ENCODE results near the gene P2RY6. TPM values are rescaled to one million over a fixed set of nuclear protein-coding genes. Genes with fewer than 3 reads are reported as not detected.

P2RY6 gene
- polyA plus RNA-seq, 1 donor (not counting 4 experiments of a cell fraction or from before 2014, with no cell fraction given) = 0.04 TPM

DNA sequence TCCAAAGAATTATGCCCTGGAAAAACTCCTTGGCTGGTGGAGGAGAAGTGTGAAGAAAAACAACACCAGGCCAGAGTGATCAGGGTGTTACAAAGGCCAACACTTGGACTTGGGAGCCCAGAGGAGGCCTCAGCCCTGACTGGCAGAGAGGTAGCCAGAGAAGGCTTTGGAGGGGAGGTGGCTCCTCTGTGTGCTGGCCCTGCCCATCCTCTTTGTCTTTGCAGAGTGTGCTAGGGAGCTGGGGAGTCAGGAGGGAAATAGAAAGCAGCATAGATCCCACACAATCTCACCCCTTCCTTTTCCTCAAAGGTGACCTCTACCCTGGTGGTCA lies 12.0 kb upstream of the P2RY6 start:
- H4K20me1 ChIP-seq (ENCODE audit: control insufficient read depth, extremely low read depth, insufficient read depth, low read length) = no peaks in the 10 kb centered on the region
- no peak overlapping the region for H3K27ac ChIP-seq (ENCODE audit: control insufficient read depth, insufficient read depth, low read length)
- FAIRE-seq (no peak), DNase-seq (ENCODE audit: low read depth, low spot score) (no peak)
- H3K27me3 ChIP-seq (ENCODE audit: control insufficient read depth, extremely low read depth, insufficient read depth, low read length) = peaks cover 10% of the 10 kb centered on the region
- no peak overlapping the region for H3K9ac ChIP-seq (ENCODE audit: control insufficient read depth, extremely low read depth, insufficient read depth, low read length)
- H3K4me3 ChIP-seq (ENCODE audit: control insufficient read depth in 2 of 3, extremely low read depth in 1 of 3, insufficient read depth in 2 of 3, low read depth in 1 of 3, low read length in 3 of 3) = no peak overlapping the region
- H3K79me2 ChIP-seq (ENCODE audit: control insufficient read depth, insufficient read depth, low read length) = no peaks in the 10 kb centered on the region
- no peak overlapping the region for H2AFZ ChIP-seq (ENCODE audit: control insufficient read depth, low read length)
- TF ChIP-seq, protein P1, sequence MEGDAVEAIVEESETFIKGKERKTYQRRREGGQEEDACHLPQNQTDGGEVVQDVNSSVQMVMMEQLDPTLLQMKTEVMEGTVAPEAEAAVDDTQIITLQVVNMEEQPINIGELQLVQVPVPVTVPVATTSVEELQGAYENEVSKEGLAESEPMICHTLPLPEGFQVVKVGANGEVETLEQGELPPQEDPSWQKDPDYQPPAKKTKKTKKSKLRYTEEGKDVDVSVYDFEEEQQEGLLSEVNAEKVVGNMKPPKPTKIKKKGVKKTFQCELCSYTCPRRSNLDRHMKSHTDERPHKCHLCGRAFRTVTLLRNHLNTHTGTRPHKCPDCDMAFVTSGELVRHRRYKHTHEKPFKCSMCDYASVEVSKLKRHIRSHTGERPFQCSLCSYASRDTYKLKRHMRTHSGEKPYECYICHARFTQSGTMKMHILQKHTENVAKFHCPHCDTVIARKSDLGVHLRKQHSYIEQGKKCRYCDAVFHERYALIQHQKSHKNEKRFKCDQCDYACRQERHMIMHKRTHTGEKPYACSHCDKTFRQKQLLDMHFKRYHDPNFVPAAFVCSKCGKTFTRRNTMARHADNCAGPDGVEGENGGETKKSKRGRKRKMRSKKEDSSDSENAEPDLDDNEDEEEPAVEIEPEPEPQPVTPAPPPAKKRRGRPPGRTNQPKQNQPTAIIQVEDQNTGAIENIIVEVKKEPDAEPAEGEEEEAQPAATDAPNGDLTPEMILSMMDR (optimal IDR thresholded peaks at IDR 0.05 in 1 of 3, IDR thresholded peaks at IDR 0.05 in 1 of 3, conservative IDR thresholded peaks at IDR 0.05 in 1 of 3; ENCODE audit: extremely low read depth in 1 of 3, insufficient read depth in 2 of 3, low read length in 3 of 3) = no peak
- TF ChIP-seq EZH2 (IDR thresholded peaks at IDR 0.05; ENCODE audit: low read length) = no peak
- H3K36me3 ChIP-seq (ENCODE audit: control insufficient read depth in 2 of 2, extremely low read depth in 1 of 2, insufficient read depth in 2 of 2, low read length in 2 of 2) = no peaks in the 10 kb centered on the region
- no peak overlapping the region for H3K4me2 ChIP-seq (ENCODE audit: control insufficient read depth, extremely low read depth, insufficient read depth, low read depth, low read length)
- no peaks in the 10 kb centered on the region for H3K9me1 ChIP-seq (ENCODE audit: control insufficient read depth, extremely low read depth, insufficient read depth, low read length)
- H3K4me1 ChIP-seq (ENCODE audit: control insufficient read depth, extremely low read depth, insufficient read depth, low read length) = peaks cover 16% of the 10 kb centered on the region
- dilution Hi-C loops (cut with MboI; ENCODE audit: extremely low pct_ligation_motif_present, low sequenced_read_pairs) = no loop called here
- H3K9me3 ChIP-seq (ENCODE audit: control insufficient read depth, low read depth, low read length) = no peaks in the 10 kb centered on the region

DNA sequence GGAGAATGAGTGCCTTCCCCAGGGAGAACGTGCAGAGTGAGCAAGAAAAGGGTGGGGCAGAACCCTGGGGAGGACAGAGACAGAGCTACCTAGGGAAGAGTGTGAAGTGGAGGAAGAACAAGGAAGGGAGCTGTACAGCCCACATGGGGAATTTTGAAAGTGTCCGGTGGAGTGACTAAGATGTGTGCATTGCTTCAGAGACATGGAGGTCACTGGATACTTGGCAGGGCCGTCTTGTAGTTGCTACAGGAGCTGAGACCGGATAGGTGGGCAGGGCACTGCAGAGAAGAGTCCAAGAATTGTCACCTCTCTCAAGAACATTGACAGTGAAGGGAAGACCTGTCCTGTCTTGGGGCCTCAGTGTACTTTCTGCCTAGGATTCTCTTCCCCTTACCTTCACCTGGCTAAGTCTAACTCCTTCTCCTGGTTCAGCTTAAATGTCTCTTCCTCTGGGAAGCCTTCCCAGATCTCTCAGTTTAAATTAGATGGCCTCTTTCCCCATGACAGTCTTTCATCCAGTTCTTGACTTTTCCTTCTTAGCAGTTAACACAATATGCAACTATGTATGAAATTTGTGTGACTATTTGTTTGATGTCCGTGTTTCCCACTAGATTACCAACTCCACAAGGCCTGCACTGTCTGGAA lies 9.2 kb upstream of the P2RY6 start:
- FAIRE-seq = no peak
- Histone ChIP-seq H3K9me1 (ENCODE audit: control insufficient read depth, extremely low read depth, insufficient read depth, low read length) (no peaks in the 10 kb centered on the region), H3K4me1 (ENCODE audit: control insufficient read depth, extremely low read depth, insufficient read depth, low read length) (peaks cover 3% of the 10 kb centered on the region), H3K9ac (ENCODE audit: control insufficient read depth, extremely low read depth, insufficient read depth, low read length) (no peak overlapping the region), H4K20me1 (ENCODE audit: control insufficient read depth, extremely low read depth, insufficient read depth, low read length) (no peaks in the 10 kb centered on the region), H2AFZ (ENCODE audit: control insufficient read depth, low read length) (no peak overlapping the region), H3K27me3 (ENCODE audit: control insufficient read depth, extremely low read depth, insufficient read depth, low read length) (peaks cover 33% of the 10 kb centered on the region), H3K9me3 (ENCODE audit: control insufficient read depth, low read depth, low read length) (no peaks in the 10 kb centered on the region), H3K36me3 (ENCODE audit: control insufficient read depth in 2 of 2, extremely low read depth in 1 of 2, insufficient read depth in 2 of 2, low read length in 2 of 2) (no peaks in the 10 kb centered on the region), H3K4me3 (ENCODE audit: control insufficient read depth in 2 of 3, extremely low read depth in 1 of 3, insufficient read depth in 2 of 3, low read depth in 1 of 3, low read length in 3 of 3) (no peak overlapping the region), H3K79me2 (ENCODE audit: control insufficient read depth, insufficient read depth, low read length) (no peaks in the 10 kb centered on the region), H3K4me2 (ENCODE audit: control insufficient read depth, extremely low read depth, insufficient read depth, low read depth, low read length) (no peak overlapping the region), H3K27ac (ENCODE audit: control insufficient read depth, insufficient read depth, low read length) (no peak overlapping the region)
- TF ChIP-seq, protein P1 (optimal IDR thresholded peaks at IDR 0.05 in 1 of 3, IDR thresholded peaks at IDR 0.05 in 1 of 3, conservative IDR thresholded peaks at IDR 0.05 in 1 of 3; ENCODE audit: extremely low read depth in 1 of 3, insufficient read depth in 2 of 3, low read length in 3 of 3) = no peak
- no peak for TF ChIP-seq EZH2 (IDR thresholded peaks at IDR 0.05; ENCODE audit: low read length)
- DNase-seq (ENCODE audit: low read depth, low spot score) = no peak
- dilution Hi-C loops (cut with MboI; ENCODE audit: extremely low pct_ligation_motif_present, low sequenced_read_pairs) = no loop called here

All from keratinocyte (primary cell).